ENCODE data around the gene PRDM11.

The PRDM11 gene

GRCh38 chr11:45215098-45215865 lies 68.8 kb downstream of the PRDM11 start:
- TF ChIP-seq, protein P1, sequence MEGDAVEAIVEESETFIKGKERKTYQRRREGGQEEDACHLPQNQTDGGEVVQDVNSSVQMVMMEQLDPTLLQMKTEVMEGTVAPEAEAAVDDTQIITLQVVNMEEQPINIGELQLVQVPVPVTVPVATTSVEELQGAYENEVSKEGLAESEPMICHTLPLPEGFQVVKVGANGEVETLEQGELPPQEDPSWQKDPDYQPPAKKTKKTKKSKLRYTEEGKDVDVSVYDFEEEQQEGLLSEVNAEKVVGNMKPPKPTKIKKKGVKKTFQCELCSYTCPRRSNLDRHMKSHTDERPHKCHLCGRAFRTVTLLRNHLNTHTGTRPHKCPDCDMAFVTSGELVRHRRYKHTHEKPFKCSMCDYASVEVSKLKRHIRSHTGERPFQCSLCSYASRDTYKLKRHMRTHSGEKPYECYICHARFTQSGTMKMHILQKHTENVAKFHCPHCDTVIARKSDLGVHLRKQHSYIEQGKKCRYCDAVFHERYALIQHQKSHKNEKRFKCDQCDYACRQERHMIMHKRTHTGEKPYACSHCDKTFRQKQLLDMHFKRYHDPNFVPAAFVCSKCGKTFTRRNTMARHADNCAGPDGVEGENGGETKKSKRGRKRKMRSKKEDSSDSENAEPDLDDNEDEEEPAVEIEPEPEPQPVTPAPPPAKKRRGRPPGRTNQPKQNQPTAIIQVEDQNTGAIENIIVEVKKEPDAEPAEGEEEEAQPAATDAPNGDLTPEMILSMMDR (conservative IDR thresholded peaks at IDR 0.05) = no peak
- no peak overlapping the region for H3K27ac ChIP-seq

DNA sequence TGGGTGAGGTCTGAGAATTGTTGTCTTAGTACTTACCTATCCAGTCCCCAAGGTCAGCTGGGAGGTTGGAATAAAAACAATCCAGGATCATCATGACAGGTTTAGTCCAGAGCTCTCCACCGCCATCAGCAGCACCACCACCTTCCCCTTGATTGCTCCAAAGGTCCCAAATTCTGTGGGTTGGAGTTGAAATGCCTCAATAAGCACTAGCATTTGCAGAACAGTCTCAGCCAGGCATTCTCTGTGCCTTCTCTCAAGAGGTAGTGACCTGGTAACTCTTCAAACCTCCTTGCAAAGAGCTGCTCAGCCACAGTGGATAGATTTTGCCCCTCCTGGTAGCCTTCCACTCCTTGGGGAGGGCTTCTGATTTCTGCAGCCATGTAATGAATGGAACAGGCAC lies 69.6 kb downstream of the PRDM11 start:
- TF ChIP-seq, protein P1 (conservative IDR thresholded peaks at IDR 0.05) = no peak
- no peak overlapping the region for H3K27ac ChIP-seq

DNA sequence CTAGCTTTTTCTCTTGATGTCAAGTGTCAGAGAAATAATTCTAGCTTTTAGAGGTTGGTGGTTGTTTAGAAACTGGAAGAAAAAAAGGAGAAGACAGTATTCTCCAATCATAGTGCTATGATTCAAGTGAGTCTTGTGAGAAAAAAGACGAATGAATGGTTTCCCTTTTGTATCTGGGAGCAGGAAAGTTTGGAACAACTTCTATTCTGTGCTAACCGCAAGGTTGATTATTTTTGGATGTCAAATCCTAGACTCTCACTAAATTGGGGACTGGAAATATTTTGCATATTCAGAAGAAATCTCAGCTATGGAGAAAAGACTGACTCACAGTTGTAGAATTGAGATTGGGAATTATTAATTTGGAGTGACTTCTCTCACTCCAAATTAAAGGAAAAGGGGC lies 70.5 kb downstream of the PRDM11 start:
- TF ChIP-seq, protein P1 (conservative IDR thresholded peaks at IDR 0.05) = no peak
- no peak overlapping the region for H3K27ac ChIP-seq

DNA sequence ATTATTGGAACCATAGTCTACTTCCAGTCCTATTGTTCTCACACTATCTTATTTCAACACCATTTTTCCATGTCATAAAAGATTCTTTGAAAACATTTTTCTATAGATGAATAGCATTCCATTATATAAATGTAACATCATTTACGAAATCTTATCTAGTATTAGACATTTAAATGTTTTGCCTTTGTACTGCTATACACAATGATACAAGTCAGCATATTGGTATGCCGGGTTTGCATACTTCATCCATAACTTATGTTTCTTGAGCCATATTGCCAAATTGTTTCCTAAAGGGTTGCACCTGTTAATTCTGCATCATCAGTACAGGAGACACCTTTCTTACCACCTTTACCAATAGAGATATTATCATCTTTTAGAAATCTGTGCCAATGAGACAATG lies 71.6 kb downstream of the PRDM11 start:
- H3K27ac ChIP-seq = no peak overlapping the region
- TF ChIP-seq, protein P1 (conservative IDR thresholded peaks at IDR 0.05) = no peak

GRCh38 chr11:45218705-45219104 lies 72.3 kb downstream of the PRDM11 start:
- no peak overlapping the region for H3K27ac ChIP-seq
- TF ChIP-seq, protein P1 (conservative IDR thresholded peaks at IDR 0.05) = no peak

GRCh38 chr11:45219411-45219810 lies 73.0 kb downstream of the PRDM11 start:
- no peak overlapping the region for H3K27ac ChIP-seq
- TF ChIP-seq, protein P1 (conservative IDR thresholded peaks at IDR 0.05) = no peak

DNA sequence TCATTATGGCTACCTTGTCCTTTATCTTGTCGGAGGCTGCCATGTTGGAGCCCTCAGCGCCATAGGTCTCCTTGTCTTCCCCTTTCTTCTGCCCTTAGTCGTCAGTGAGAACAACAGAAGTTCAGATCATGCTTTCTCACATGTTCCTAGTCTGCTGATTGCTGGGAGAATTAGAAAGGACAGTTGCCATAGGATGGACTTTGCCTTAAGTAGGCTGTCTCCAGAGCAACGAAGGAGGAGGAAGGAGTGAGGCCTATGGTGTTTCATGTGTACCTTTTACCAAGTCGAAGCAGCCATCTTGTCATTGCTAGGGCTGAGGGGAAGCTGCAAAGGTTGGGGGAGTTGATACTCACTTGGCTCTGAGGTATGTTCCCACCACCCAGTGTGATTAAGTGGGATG lies 77.1 kb downstream of the PRDM11 start:
- H3K27ac ChIP-seq = no peak overlapping the region

More for the DNA sequence above, 77.1 kb downstream of the PRDM11 start:
- TF ChIP-seq, protein P1 (conservative IDR thresholded peaks at IDR 0.05) = no peak
